Measurements from ENCODE around the gene CNNM3.
"Not testable (repeated sequence)": the region's sequence is repeated elsewhere in the genome, so short reads cannot be mapped to it uniquely, and the experiment has no call there.

The CNNM3 gene

GRCh38 chr2:96816127-96816835 lies at the start of gene CNNM3:
TSS of gene CNNM3 (plus strand) at chr2:96816268. CDS start at chr2:96816278, 10 bp downstream.
- DNase-seq = peak; percentile 93

DNA sequence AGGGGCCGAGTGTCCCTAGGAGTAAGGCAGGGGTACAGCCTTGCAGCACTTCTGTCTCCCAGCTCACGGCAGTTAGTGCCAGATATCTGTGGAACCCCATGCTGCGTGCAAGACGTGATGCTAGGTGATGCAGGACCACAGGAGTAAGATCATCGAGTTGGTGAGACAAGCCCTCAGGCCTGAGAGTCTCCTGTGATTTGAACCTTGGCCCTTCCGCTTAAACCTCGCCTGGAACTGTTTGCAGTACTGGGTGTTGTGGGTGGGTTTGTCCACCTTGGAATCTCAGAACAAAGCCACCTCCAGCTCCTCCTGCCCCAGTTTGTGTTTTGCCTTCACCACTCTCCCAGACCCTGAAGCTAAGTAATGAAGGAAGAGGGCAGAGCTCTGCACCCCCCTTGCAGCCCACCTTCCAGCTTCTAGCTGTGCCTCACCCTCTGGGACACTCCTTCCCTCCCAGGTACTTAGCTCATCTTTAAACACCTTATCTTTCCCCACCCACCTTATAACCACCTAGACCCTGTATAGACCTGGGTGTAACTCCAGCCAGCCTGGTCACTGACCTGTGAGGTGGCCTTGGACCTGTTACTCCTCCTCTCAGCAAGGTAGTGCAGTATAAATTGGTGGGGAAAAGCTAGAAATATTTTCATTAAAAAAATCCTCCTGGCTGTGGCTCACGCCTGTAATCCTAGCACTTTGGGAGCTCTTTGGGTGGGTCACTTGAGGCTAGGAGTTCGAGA lies 48.8 kb upstream of the CNNM3 start:
- no peak for DNase-seq

- no peak for DNase-seq
Measured at GRCh38 chr2:96768083-96768561, 47.9 kb upstream of the CNNM3 start.

GRCh38 chr2:96769814-96770213 lies 46.3 kb upstream of the CNNM3 start:
- no peak for DNase-seq

DNA sequence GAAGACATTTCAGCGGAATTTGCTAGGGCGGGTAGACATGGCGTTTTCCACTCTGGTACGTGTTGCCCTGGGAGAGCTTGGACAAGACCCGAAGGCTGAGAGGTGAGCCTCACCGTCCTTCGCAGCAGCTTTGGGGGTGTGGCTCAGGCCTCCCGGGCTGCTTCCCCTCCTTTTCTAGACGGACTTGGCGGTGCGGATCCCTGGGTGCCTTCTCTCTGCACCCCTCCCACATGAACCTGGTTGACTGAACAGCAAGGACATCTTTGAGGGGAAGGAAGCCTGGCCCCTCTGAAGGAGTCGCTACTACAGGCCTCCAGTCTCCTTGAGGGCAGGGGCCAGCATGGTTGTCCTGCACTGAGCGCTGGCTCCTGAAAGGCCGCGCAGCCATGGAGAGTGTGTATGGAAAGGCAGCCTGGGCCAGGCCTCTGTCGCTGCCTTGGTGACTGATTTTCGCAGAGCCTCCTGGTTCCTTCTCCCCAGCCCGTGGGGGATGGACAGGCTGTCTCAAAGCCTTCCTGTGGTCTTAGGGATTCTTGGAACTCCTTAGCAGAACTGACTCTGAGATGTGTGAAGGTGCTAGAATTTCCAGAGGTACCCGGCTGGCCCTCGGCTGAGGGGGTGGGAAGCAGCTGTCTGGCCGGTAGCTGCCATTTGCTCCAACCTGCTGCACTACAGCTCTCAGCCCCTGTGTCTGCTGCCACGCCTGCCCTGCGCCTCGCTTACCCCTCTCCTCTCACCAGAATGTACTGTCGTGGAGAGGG lies 45.4 kb upstream of the CNNM3 start:
- no peak for DNase-seq

DNA sequence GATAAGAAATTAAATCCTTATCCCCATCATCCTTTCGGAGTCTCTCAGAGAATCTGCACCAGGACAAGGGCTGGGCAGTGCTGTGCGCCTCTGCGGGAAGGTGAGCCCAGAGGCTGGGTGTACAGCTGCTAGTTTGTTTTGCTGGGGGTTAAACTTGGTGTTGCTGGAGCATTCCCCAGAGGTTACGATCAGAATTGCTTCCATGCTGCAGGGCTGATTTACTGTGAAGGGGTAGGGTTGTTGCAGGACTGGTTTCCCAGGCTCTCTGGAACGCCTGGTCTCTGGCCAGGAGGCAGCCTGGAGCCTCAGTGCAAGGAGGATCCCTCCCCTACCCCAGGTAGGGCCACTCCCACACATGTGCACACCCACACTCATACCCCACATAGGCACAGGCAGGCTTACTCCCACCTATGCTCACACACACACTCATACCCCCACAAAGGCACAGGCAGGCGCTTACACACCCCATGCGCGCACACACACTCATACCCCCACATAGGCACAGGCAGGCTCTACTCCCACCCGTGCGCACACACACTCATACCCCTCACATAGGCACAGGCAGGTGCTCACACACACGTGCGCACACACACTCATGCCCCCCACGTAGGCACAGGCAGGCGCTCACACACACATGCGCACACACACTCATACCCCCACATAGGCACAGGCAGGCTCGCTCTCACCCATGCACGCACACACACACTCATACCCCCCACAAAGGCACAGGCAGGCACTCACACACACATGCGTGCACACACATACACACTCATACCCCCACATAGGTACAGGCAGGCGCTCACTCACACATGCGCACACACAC lies 44.1 kb upstream of the CNNM3 start:
- DNase-seq = no peak

GRCh38 chr2:96772903-96773671 lies 43.0 kb upstream of the CNNM3 start:
- no peak for DNase-seq

DNA sequence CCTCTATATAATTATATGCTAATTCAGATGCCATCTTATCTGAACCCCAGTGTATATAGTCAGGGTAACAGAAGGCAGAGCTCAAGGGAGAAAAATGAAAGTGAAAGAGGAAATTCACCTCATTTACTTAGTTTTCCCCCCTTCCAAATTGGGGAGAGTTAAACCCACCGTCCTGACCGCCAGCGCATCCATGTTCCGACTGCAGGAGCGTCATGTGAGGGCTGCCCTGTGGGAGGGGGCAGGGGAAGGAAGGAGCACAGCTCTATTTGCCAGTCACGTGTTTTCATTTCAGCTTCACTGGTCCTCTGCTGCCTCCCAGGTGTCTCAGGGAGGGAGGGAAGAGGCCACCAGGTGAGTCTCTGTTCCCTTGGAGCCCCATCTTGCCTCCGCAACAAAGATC lies 42.1 kb upstream of the CNNM3 start:
- peak; percentile 45 for DNase-seq

DNA sequence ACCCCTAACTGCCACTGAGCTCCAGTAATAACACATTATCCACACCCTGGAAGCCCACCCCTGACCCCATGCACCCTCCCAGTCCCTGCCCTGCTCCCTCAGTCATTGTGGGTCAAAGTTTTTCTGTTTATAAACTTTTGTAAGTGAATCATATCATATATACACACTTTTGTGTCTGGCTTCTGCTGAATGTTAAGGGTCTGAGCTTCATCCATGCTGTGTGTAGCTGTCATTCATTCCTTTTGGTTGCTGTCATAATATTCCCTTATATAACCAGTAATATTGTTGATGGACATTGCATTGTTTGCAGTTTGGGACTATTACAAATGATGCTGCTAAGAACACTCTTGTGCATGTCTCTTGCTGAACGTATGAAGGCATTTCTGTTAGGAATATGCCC lies 40.9 kb upstream of the CNNM3 start:
- no peak for DNase-seq

DNA sequence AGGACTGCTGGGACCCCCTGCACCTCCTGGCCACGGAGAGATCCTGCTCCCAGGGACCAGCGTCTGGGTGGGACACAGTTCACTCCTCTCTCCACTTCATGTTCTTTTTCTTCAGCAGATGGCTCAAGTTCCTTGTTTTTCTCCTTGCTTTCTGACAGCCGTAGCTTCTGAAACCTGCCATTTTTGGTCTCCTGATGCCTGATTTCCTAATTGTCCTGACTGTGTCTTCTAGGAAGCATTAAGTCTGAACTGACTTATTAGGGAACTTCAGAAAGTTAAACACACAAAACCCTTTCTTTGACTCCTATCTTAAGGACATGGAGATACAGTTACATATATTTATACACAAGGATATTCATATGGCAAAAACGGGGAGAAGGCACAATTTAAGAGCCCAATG lies 32.7 kb upstream of the CNNM3 start:
- no peak for DNase-seq

- no peak for DNase-seq
Measured at GRCh38 chr2:96787411-96787810, 28.7 kb upstream of the CNNM3 start.

GRCh38 chr2:96788442-96789244 lies 27.4 kb upstream of the CNNM3 start:
- DNase-seq = no peak

DNA sequence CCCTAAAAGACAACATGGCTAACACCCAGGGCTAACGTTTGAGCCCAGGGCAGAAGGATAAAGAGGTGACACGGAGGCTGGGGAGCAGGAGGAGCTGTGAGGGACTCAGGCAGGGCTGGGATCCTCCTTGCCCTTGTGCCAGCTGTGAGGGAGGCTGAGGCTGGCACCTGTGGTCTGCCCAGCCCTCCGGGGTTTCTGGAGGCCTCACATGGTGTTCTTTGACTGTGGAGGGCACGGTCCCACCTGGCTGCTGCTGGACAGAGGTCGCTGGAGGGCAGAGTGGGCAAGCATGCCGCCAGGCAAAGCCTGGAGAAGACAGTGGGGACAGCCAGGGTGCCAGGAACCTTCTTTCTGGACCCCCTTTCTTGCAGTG lies 26.8 kb upstream of the CNNM3 start:
- no peak for DNase-seq

- DNase-seq = no peak
Measured at GRCh38 chr2:96792772-96793749, 23.0 kb upstream of the CNNM3 start.

DNA sequence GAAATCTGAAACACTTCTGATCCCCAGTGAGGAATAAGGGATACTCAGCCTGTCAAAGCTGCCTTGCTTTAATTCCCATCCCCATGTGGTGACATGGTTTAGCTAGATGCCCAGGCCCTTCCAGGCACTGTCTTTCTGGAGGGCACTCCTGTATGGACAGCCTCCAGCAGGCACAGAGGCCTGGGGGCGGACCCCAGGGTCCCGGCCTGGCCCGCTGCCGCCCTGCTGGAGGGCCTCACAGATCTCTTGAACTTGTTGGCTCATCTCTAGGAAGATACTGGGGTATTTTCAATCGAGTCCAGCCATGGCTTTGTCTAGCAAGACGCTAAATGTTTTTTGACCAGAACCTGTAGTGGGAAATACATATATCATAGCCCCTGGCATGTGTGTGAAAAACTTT lies 21.0 kb upstream of the CNNM3 start:
- no peak for DNase-seq

- not testable (repeated sequence) for DNase-seq
Measured at GRCh38 chr2:96796497-96796896, 19.6 kb upstream of the CNNM3 start.

- no peak for DNase-seq
Measured at GRCh38 chr2:96797066-96797625, 18.9 kb upstream of the CNNM3 start.

- peak; percentile 17 for DNase-seq
Measured at GRCh38 chr2:96798733-96799622, 17.1 kb upstream of the CNNM3 start.

DNA sequence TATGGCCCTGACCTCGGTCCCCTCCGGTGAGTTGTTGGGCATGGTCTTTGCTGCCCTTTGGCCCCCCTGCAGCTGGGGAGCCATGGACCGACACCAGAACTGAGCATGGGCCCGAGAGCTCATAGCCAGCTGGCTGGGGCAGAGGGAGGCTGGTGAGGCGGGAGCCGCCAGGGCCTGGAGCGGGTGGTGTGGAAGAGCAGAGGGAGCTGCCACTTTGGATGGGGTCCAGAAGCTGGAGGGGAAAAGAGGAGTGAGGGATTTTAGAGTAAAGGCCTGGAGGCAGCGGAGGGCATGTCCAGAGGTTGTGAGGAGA lies 16.5 kb upstream of the CNNM3 start:
- no peak for DNase-seq

All from NCI-H2171 (cell line).